Lower leg skin (tissue), 4 donors: ENCODE measurements around the gene WNT9B. TPM values are rescaled to one million over a fixed set of nuclear protein-coding genes. Genes with fewer than 3 reads are reported as not detected.

Experiments
- DNase-seq, 2 donors: peaks; one replicate each; pipeline ENCODE4 v3.0.0-alpha.2; 2019; ENCODE audit warnings: low spot score in 2 of 2
- H3K4me3 ChIP-seq: fragments of 200-600 bp; sonication (generic); 2 replicates; pipeline ENCODE4 v1.5.1; 2017; ENCODE audit warnings: mild to moderate bottlenecking, low read depth; ENCODE audit not compliant: poor library complexity, severe bottlenecking
- POLR2A ChIP-seq, 2 donors: fragments of 450-650 bp; IDR thresholded peaks; one replicate each; pipeline ENCODE4 v1.6.1; 2016 to 2017; ENCODE audit warnings: antibody characterized with exemption in 2 of 2, mild to moderate bottlenecking in 1 of 2, moderate library complexity in 1 of 2
- WGBS, 2 donors: methylation state at CpG; one replicate each; pipeline ENCODE4 v1.1.5; 2018; 5-methylcytosine and 5-hydroxymethylcytosine counted together
- intact Hi-C: fragments of 100-400 bp; cut with DNase I; formaldehyde crosslinking; loops from one replicate; pipeline ENCODE4 v1.15.0; 2023; ENCODE audit warnings: low total_unique reads
- total RNA-seq, 4 donors: library from RNA; depleted of rRNA; stranded (reverse); fragments of >200 nt; gene quantifications; one replicate each; pipeline ENCODE4 v1.1.0, GENCODE V29; 2016
- TF ChIP-seq, protein P1 (sequence below), 3 donors: fragments of 450-650 bp; IDR thresholded peaks; one replicate each; pipeline ENCODE4 v1.5.1; 2016; ENCODE audit warnings: antibody characterized with exemption in 3 of 3, mild to moderate bottlenecking in 3 of 3, moderate library complexity in 2 of 3

WNT9B gene
- total RNA-seq, 4 donors from 2014 or later, result 0.75 to 1.1 (median 0.86) TPM

DNA sequence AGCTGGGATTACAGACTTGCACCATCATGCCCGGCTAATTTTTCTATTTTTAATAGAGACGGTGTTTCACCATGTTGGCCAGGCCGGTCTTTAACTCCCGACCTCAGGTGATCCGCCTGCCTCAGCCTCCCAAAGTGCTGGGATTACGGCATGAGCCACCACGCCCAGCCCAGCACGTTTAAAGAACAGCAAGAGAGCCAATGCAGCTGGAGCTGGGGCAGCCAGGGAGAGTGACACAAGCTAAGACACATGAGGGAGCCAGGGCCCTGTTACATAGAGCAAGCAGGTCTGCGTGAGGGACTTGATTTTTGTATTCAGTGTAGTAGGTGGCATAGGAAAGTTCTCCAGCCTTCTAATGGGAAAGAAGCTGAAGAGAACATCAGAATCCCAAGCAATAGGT lies 49.9 kb downstream of the WNT9B start:
- 55 to 56% methylated on average over 9 of the region's 9 CpGs for WGBS, 2 donors
- intact Hi-C loops, result no loop called here

DNA sequence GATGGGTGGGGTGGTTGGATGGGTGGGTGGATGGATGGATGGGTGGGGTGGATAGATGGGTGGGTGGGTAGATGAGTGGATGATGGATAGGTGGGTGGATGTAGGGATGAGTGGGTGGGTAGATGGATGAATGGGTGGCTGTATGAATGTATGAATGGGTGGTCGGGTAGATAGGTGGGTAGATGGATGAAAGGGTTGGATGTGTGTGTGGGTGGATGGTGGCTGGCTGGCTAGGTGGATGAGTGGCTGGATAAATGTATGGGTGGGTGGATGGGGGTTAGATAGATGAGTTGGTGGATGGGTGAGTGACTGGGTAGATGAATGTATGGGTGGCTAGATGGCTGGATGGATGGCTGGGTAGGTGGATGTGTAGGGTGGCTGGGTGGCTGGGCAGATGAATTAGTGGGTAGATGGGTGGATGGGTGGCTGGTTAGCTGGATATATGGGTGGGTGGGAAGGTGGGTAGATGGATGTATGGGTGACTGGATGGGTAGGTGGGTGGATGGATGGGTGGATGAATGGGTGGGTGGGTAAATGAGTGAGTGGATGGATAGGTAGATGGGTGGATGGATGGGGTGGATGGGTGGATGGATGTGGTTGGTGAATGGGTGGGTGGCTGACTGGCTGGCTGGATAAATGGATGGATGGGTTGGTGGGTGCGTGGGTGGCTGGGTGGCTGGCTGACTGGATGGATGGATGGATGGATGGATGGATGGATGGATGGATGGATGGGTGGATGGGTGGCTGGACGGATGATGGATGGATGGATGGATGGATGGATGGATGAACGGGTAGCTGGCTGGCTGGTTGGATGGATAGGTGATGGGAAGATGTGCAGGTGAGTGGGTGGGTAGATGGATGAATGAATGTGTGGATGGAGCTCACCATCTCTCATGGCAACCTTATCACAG lies 52.6 kb downstream of the WNT9B start:
- intact Hi-C loops, result no loop called here
- peak in 1 of 2 donors; percentile 78 for DNase-seq
- 87 to 97% methylated on average over 4 of the region's 4 CpGs for WGBS, 2 donors
- no peak for TF ChIP-seq POLR2A (IDR thresholded peaks at IDR 0.05)
- TF ChIP-seq, protein P1, sequence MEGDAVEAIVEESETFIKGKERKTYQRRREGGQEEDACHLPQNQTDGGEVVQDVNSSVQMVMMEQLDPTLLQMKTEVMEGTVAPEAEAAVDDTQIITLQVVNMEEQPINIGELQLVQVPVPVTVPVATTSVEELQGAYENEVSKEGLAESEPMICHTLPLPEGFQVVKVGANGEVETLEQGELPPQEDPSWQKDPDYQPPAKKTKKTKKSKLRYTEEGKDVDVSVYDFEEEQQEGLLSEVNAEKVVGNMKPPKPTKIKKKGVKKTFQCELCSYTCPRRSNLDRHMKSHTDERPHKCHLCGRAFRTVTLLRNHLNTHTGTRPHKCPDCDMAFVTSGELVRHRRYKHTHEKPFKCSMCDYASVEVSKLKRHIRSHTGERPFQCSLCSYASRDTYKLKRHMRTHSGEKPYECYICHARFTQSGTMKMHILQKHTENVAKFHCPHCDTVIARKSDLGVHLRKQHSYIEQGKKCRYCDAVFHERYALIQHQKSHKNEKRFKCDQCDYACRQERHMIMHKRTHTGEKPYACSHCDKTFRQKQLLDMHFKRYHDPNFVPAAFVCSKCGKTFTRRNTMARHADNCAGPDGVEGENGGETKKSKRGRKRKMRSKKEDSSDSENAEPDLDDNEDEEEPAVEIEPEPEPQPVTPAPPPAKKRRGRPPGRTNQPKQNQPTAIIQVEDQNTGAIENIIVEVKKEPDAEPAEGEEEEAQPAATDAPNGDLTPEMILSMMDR (IDR thresholded peaks at IDR 0.05), result no peak
- H3K4me3 ChIP-seq, result no peak overlapping the region

More for the DNA sequence above, 49.9 kb downstream of the WNT9B start:
- H3K4me3 ChIP-seq, result no peak overlapping the region
- TF ChIP-seq, protein P1 (IDR thresholded peaks at IDR 0.05), result no peak
- TF ChIP-seq POLR2A (IDR thresholded peaks at IDR 0.05), result no peak
- no peak for DNase-seq

DNA sequence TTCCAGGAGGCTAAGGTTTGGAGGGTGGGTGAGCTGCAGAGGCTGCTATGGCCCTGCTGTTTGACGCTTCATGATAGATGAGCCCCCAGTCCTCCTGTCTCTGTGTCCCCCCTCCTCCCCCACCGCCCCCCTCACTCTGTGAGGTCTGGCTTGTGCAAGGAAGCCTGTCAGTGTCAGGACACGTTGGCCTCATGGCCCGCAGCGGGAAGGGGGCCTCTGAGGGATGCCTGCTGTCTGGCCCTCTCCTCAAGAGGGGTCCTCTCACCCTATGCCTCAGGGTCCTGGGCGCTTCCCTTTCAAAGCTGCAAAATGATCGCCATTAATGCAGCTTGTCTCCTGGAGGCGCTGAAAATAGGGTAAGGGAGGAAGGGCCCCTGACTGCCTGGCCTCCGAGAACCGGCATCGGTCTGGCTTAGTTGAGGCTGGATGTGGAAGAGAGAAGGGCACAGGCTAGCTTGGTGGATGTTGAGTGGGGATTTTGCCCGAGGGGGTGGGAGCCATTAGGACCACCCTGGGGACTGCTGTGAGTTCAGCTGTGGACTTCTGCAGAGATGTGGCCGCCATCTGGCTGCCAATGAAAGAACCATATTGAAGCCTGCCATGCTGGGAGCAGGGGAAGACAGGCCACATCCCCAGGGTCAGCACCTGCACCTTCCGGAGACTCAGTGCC lies 56.8 kb downstream of the WNT9B start:
- TF ChIP-seq, protein P1 (IDR thresholded peaks at IDR 0.05), result no peak
- TF ChIP-seq POLR2A (IDR thresholded peaks at IDR 0.05), result no peak
- WGBS, 2 donors, result 60 to 69% methylated on average over 14 of the region's 14 CpGs
- DNase-seq, result no peak
- H3K4me3 ChIP-seq, result no peak overlapping the region
- intact Hi-C loops, result no loop called here

GRCh38 chr17:46910179-46910927 lies 59.0 kb downstream of the WNT9B start:
- TF ChIP-seq, protein P1 (IDR thresholded peaks at IDR 0.05), result no peak
- TF ChIP-seq POLR2A (IDR thresholded peaks at IDR 0.05), result no peak
- H3K4me3 ChIP-seq, result no peak overlapping the region
- intact Hi-C loops, result no loop called here
- WGBS, 2 donors, result 66 to 75% methylated on average over 10 of the region's 10 CpGs
- DNase-seq, result no peak

DNA sequence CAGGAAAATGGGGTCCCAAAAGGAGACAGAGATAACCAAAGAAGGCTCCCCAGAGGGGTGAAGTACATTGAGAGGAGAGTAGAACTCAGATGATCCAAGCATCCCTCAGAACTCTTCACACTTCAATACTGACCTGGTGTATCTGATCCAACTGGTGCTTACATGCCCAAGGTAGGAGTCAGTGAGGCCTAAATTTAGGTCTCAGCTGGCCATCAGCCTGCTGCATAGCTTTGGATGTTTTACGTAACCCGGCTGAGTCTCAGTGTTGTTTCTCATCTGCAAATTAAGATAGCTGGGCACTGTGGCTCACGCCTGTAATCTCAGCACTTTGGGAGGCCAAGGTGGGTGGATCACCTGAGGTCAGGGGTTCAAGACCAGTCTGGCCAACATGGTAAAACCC lies 59.9 kb downstream of the WNT9B start:
- TF ChIP-seq, protein P1 (IDR thresholded peaks at IDR 0.05), result no peak
- no peak for TF ChIP-seq POLR2A (IDR thresholded peaks at IDR 0.05)
- 81 to 94% methylated on average over 3 of the region's 3 CpGs for WGBS, 2 donors
- H3K4me3 ChIP-seq, result no peak overlapping the region
- intact Hi-C loops, result no loop called here
- DNase-seq, result no peak
